Liver (tissue), 9 donors: ENCODE data around the gene TRIML1. TPM values are rescaled to one million over a fixed set of nuclear protein-coding genes. Genes with fewer than 3 reads are reported as not detected.

ENCODE experiments used
- DNase-seq: peaks from one replicate; pipeline ENCODE4 v3.0.0-alpha.2; 2017; ENCODE audit warnings: low spot score
- H3K27ac ChIP-seq, 2 donors: one replicate each; pipeline ENCODE4 v1.7.0; 2013; ENCODE audit warnings: inconsistent platforms in 2 of 2, low read length in 2 of 2, control low read depth in 1 of 2, low read depth in 1 of 2, mild to moderate bottlenecking in 1 of 2
- H3K27me3 ChIP-seq, 4 donors: one replicate each; pipeline versions ENCODE4 v1.6.1 to v1.7.0; 2013; ENCODE audit warnings: low read length in 3 of 4, inconsistent platforms in 1 of 4, mild to moderate bottlenecking in 1 of 4, moderate library complexity in 1 of 4; ENCODE audit not compliant: control insufficient read depth in 4 of 4, insufficient read depth in 4 of 4
- H3K36me3 ChIP-seq, 4 donors: one replicate each; pipeline versions ENCODE4 v1.6.1 to v1.7.0; 2013; ENCODE audit warnings: low read length in 3 of 4, mild to moderate bottlenecking in 3 of 4, low read depth in 1 of 4, moderate library complexity in 1 of 4; ENCODE audit not compliant: control insufficient read depth in 4 of 4, insufficient read depth in 3 of 4
- H3K4me1 ChIP-seq, 4 donors: one replicate each; pipeline versions ENCODE4 v1.6.1 to v1.7.0; 2013; ENCODE audit warnings: low read length in 3 of 4, mild to moderate bottlenecking in 3 of 4, moderate library complexity in 1 of 4; ENCODE audit not compliant: control insufficient read depth in 4 of 4, insufficient read depth in 4 of 4
- H3K4me3 ChIP-seq, 3 donors: one replicate each; pipeline versions ENCODE4 v1.6.1 to v1.7.0; 2013; ENCODE audit warnings: low read length in 3 of 3, control low read depth in 1 of 3, low read depth in 1 of 3, mild to moderate bottlenecking in 1 of 3
- H3K9ac ChIP-seq, 2 donors: one replicate each; pipeline ENCODE4 v1.7.0; 2013; ENCODE audit warnings: low read length in 2 of 2, mild to moderate bottlenecking in 2 of 2, moderate library complexity in 2 of 2, control low read depth in 1 of 2, low read depth in 1 of 2
- H3K9me3 ChIP-seq, 4 donors: one replicate each; pipeline versions ENCODE4 v1.6.1 to v1.7.0; 2013; ENCODE audit warnings: low read length in 3 of 4; ENCODE audit not compliant: control insufficient read depth in 4 of 4
- CTCF ChIP-seq: fragments of 150-350 bp; IDR thresholded peaks from 2 replicates; pipeline ENCODE4 v1.5.1; 2017; ENCODE audit warnings: improper control_type of control experiment, low read depth, low read length; ENCODE audit not compliant: missing input control
- EGR1 ChIP-seq, 2 donors: IDR thresholded peaks; 2 replicates each; pipeline ENCODE4 v1.6.1; 2016 to 2018; ENCODE audit warnings: antibody characterized with exemption in 2 of 2, low read depth in 2 of 2
- FOXA1 ChIP-seq: IDR thresholded peaks from 2 replicates; pipeline ENCODE4 v1.6.1; 2016; ENCODE audit warnings: antibody characterized with exemption
- FOXA2 ChIP-seq: IDR thresholded peaks from 2 replicates; pipeline ENCODE4 v1.6.1; 2016; ENCODE audit warnings: antibody characterized with exemption
- GABPA ChIP-seq, 2 donors: IDR thresholded peaks in 1 of 2; conservative IDR thresholded peaks in 1 of 2; 2 replicates each; pipeline ENCODE4 v1.6.1; 2016; ENCODE audit warnings: antibody characterized with exemption in 2 of 2, mild to moderate bottlenecking in 1 of 2, moderate library complexity in 1 of 2
- HNF4A ChIP-seq, 2 donors: conservative IDR thresholded peaks; 2 replicates each; pipeline ENCODE4 v1.6.1; 2016; ENCODE audit warnings: antibody characterized with exemption in 2 of 2, mild to moderate bottlenecking in 2 of 2
- HNF4G ChIP-seq: IDR thresholded peaks from 2 replicates; pipeline ENCODE4 v1.6.1; 2016; ENCODE audit warnings: antibody characterized with exemption
- NR2F2 ChIP-seq: IDR thresholded peaks from 2 replicates; pipeline ENCODE4 v1.6.1; 2016; ENCODE audit warnings: antibody characterized with exemption
- RAD21 ChIP-seq, 2 donors: IDR thresholded peaks; 2 replicates each; pipeline ENCODE4 v1.6.1; 2016; ENCODE audit warnings: antibody characterized with exemption in 2 of 2, mild to moderate bottlenecking in 2 of 2
- REST ChIP-seq: IDR thresholded peaks from 2 replicates; pipeline ENCODE4 v1.6.1; 2016; ENCODE audit warnings: antibody characterized with exemption, mild to moderate bottlenecking
- RXRA ChIP-seq, 2 donors: IDR thresholded peaks; 2 replicates each; pipeline ENCODE4 v1.6.1; 2017 to 2018; ENCODE audit warnings: antibody characterized with exemption in 2 of 2, mild to moderate bottlenecking in 1 of 2
- TAF1 ChIP-seq: conservative IDR thresholded peaks from 2 replicates; pipeline ENCODE4 v1.6.1; 2016; ENCODE audit warnings: antibody characterized with exemption, mild to moderate bottlenecking
- YY1 ChIP-seq: IDR thresholded peaks from 2 replicates; pipeline ENCODE4 v1.6.1; 2016; ENCODE audit warnings: antibody characterized with exemption, mild to moderate bottlenecking
- ZBTB33 ChIP-seq: IDR thresholded peaks from 2 replicates; pipeline ENCODE4 v1.6.1; 2016; ENCODE audit warnings: antibody characterized with exemption
- WGBS: extraction: QIAGEN DNeasy Blood & Tissue Kit; methylation state at CpG from one replicate; pipeline ENCODE4 v1.1.7; 2013; 5-methylcytosine and 5-hydroxymethylcytosine counted together
- polyA plus RNA-seq, 2 donors: library from polyadenylated mRNA; stranded (reverse) in 1 of 2; unstranded in 1 of 2; fragments of 200-250 nt in 1 of 2; fragments of >200 nt in 1 of 2; fragmentation: Nextera tagmentation in 1 of 2; extraction: Ambion mirVana in 1 of 2; gene quantifications; one replicate each; pipeline versions ENCODE4 v1.2.1 to v1.2.3, GENCODE V29; 2013 to 2015
- total RNA-seq, 2 donors: library from RNA; depleted of rRNA; stranded (reverse); fragments of >200 nt; gene quantifications; one replicate each; pipeline ENCODE4 v1.2.3, GENCODE V29; 2014
- donor health status: healthy.
- donor health status: healthy.
- donor health status: healthy.
- donor health status: healthy.
- donor health status: healthy.

The TRIML1 gene
- total and polyA plus RNA-seq, 4 donors, result not detected

- DNase-seq, result no peak
- Histone ChIP-seq H3K27ac (no peak overlapping the region), H3K27me3 (peaks cover 0 to 2% (median 0%) of the 10 kb centered on the region in 4 donors), H3K9ac (no peak overlapping the region), H3K36me3 (no peaks in the 10 kb centered on the region), H3K4me1 (no peaks in the 10 kb centered on the region), H3K4me3 (no peak overlapping the region), H3K9me3 (peaks cover 0 to 6% (median 1%) of the 10 kb centered on the region in 4 donors)
- 62% methylated on average over 2 of the region's 2 CpGs for whole genome bisulfite sequencing
- TF ChIP-seq HNF4G (no peak), FOXA2 (no peak), FOXA1 (no peak), GABPA (IDR thresholded peaks at IDR 0.05 in 1 of 2, conservative IDR thresholded peaks at IDR 0.05 in 1 of 2) (no peak), HNF4A (conservative IDR thresholded peaks at IDR 0.05) (no peak), REST (no peak), YY1 (no peak), CTCF (no peak)
Observed at GRCh38 chr4:188171551-188171950, 32.3 kb downstream of the TRIML1 start.

GRCh38 chr4:188175288-188175687 is 36.0 kb downstream of the TRIML1 start:
- Histone ChIP-seq H3K4me1 (no peaks in the 10 kb centered on the region), H3K36me3 (no peaks in the 10 kb centered on the region), H3K9me3 (peaks cover 0 to 6% (median 2%) of the 10 kb centered on the region in 4 donors), H3K27me3 (peaks cover 0 to 2% (median 0%) of the 10 kb centered on the region in 4 donors), H3K9ac (no peak overlapping the region), H3K4me3 (no peak overlapping the region), H3K27ac (no peak overlapping the region)
- no peak for TF ChIP-seq RXRA (IDR thresholded peaks at IDR 0.05)
- TF ChIP-seq CTCF, result no peak
- no peak for TF ChIP-seq RAD21 (IDR thresholded peaks at IDR 0.05)
- no peak for TF ChIP-seq EGR1 (IDR thresholded peaks at IDR 0.05; ENCODE audit: low read depth in 2 of 2)
- no peak for TF ChIP-seq NR2F2
- TF ChIP-seq TAF1, result no peak
- no peak for TF ChIP-seq ZBTB33
- DNase-seq, result no peak
- WGBS, result 85% methylated on average over 6 of the region's 6 CpGs
